GM12801 (cell line): ENCODE results near the gene RFPL1.

Source experiments
- CTCF ChIP-seq: IDR thresholded peaks from one replicate; pipeline ENCODE4 v1.5.1; 2011; ENCODE audit warnings: control low read depth; ENCODE audit not compliant: insufficient read length; ENCODE audit errors: extremely low read depth

The RFPL1 gene

GRCh38 chr22:29449296-29449875 lies 11.0 kb downstream of the RFPL1 start:
- TF ChIP-seq CTCF: no peak

GRCh38 chr22:29450222-29450621 lies 11.8 kb downstream of the RFPL1 start:
- no peak for TF ChIP-seq CTCF

- no peak for TF ChIP-seq CTCF
These were observed 13.5 kb downstream of the RFPL1 start for GRCh38 chr22:29451863-29452262.

GRCh38 chr22:29454276-29454675 lies 15.9 kb downstream of the RFPL1 start:
- no peak for TF ChIP-seq CTCF

GRCh38 chr22:29456211-29456671 lies 17.9 kb downstream of the RFPL1 start:
- TF ChIP-seq CTCF: no peak

- TF ChIP-seq CTCF: no peak
These were observed 19.3 kb downstream of the RFPL1 start for GRCh38 chr22:29457730-29458129.

GRCh38 chr22:29458551-29458950 lies 20.2 kb downstream of the RFPL1 start:
- TF ChIP-seq CTCF: no peak
